Right kidney (tissue), 1 donor: Measurements from ENCODE around the gene CPNE4.
"Not testable (repeated sequence)": the region's sequence is repeated elsewhere in the genome, so short reads cannot be mapped to it uniquely, and the experiment has no call there.

Source experiments
- DNase-seq: peaks from one replicate; pipeline ENCODE4 v3.0.0-alpha.2; 2016

Gene CPNE4

DNA sequence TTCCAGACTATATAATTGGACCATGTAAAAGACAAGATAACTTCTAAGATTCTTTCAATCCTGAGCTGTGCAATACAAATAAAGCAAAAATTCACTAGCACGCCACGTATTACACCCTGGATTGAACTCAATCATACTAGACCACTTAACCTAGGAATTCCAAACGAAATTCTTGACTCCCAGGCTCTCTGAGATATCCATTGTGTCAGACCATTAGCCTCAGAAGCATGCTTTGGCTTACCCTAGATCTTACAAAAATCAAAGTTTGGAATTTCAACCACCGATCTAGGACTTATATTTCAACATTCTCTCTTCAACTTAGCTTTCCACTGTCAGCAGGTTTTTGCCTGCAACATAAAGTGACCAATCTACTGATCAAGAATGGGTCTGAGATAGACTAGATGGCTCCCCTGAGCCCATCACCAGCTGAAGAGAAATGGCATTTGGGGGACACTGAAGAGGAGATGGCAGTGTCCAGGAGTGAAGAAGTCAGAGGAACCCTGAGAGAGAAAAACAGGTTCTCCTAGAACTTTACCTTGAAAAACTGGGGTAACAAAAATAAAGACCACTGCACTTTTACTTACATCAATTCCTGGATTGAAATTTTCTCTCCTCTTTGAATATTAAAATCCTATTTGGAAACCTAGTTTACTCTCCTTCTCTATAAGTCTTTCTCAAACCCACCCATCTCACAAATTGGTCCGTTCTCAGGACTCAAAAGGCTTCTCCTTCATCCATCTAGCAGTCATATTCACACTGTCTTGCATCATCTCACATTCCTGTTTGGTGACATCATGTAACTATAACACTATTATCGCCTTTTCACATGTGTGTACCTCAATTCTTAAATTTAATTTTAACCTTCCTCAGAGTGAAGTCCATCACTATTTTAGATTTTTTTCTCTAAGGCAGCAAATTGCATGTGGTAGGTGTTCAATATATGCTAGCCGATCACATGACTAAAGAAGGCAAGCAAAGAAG, 18.5 kb downstream of the CPNE4 start:
- DNase-seq = no peak

GRCh38 chr3:132014105-132014504, 20.7 kb downstream of the CPNE4 start:
- no peak for DNase-seq

DNA sequence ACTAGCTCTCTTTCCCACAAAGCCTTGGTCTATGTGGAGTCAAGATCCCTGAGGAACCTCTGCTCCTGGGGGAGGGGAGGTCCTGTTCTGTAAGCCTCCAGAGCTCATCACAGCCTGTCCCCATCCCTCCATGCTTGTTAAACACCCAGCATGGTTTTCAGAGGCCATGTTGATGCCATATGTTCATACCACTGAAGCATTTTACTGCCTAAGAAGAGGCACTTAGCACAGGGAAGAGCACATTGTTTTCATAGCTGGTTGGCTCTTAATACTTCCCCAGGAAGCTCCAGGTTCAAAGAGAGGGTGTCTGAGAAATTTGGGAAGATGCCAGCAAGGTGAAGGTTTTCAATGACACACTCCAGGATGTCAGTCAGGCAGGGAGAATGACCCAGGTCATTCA, 25.6 kb downstream of the CPNE4 start:
- DNase-seq = no peak

DNA sequence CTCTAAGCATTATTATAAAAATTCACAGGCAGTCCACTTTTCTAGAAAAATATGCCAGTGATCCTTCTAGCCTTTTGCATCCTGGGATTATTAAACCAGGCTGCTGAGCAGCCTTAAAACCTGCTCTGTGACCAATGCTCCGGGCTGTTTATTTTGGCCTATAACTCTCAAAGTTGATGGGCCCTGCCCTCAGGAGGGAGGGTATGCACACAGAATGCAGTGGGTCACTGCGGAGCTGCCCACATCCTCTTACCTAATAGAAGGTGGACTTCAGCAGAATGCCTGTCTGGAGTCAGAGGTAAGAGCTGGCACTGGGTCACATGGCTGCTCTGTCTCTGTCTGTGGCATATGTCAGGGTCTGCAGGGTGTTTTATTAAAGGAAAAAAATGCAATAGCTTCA, 26.0 kb downstream of the CPNE4 start:
- no peak for DNase-seq

DNA sequence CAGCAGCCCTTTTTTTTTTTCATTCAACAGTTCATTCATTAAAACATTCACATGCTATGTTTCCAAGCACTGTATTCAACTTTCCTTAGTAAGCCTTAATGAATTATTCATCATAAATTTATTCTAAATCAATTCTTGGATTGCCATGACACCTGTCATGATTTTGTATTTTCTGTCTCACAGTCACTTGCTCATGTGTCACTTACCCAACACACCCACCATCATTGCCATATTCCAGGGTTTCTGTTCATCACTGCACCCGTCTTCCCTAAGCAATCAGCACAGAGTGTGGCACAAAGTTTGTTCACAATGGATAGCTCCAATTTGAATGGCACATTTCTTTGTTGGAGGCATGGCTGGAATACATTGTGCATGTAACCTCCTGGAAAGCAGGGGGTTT, 27.2 kb downstream of the CPNE4 start:
- no peak for DNase-seq

DNA sequence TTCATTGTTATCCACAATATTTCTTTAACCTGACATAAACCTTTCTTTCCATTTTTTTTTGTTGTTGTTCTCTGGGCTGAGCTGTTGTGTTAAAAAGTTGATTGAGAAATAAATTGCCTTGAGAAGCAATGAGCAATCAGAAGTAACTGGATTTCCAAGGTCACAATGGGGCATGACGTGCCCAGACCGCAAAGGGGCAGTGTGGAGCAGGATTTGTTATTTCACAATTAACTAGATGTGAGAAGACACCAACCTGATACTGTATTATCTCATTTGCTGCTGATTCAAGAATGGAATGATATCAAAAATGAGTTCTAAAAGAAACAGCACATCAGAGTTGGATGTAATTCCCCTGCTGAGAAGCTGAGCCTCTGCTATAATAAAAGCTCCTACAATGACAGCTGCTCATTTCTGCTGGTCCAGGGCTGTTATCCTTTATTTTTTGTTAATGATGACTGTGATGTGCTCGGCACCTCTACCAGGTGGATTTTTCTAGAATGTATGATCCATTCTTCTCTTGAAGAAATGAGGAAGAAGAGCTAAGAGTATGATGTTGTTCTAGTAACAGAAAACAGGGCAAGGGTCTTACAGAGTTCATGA, 28.1 kb downstream of the CPNE4 start:
- no peak for DNase-seq

DNA sequence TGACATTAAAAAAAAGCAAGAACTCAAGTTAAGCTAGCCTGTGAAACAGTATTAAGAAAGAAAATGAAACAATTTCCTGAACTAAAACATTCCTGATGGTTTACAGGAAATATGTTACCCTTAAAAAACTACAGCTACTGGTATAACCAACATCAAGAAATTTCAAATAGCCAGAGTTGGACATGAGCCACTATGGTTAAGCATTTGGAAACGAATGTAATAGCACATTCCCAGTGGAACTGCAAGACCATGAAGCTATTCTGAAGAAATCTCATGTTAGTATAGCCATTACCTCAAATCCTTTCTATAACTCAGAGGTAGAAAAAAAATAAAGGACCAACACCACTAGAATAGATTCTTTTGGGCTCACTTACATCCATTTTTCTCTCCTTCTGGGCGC, 30.2 kb downstream of the CPNE4 start:
- DNase-seq = no peak

DNA sequence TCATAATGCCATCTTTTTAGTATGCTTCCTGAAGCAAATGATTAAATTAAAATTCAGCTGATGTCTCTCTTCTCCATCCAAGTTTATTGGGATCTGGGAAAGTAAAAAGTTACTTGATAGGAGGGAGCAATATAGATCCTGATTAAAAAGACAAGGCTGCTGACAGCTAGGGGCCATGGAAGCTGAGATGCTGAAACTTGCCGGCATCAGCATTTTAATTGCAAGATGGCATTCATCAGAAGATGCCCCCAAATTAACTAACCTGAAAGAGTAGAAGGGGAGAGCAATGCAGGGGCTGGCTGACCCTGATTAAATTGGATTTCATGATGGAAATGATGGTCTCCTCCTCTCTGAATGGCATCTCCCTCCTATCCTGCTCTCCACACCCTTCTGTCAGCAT, 31.1 kb downstream of the CPNE4 start:
- DNase-seq = no peak

- no peak for DNase-seq
Observed at GRCh38 chr3:132001999-132002398, 32.8 kb downstream of the CPNE4 start.

DNA sequence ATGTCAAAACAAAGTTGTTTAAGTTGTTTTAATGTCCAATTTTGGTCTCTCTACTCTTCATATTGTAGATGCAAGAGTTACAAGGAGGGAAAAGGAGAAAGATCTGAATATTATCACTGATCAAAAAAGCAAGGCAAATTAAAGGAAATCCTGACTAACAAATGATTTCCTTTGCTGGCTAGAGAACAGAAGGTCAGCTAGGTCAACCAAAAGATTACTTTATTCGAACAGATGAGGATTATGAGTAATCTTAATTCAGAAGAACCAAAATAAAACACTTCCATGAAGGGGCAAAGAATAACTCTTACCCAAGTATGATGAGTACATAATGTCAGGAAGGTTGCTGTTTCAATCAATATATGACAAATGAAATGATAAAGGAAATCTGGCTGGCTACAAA, 33.8 kb downstream of the CPNE4 start:
- no peak for DNase-seq

DNA sequence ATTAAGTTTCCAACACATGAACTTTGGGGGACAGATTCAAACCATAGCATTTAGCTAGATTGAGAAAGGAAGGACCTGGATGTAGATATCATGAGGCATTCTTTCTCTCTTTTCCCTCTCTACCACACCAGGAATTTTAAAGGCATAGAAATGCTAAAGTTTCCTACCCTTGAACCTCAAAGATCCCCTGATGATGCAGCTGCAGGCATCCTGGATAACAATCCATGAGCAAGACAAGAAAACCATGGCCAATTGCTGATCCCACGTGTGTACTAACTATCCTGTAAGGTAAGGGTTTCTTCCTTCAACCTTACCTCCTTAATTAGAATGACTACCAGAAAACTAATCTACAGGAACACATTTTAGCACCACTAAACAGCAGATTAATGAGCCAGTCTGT, 36.8 kb downstream of the CPNE4 start:
- no peak for DNase-seq

DNA sequence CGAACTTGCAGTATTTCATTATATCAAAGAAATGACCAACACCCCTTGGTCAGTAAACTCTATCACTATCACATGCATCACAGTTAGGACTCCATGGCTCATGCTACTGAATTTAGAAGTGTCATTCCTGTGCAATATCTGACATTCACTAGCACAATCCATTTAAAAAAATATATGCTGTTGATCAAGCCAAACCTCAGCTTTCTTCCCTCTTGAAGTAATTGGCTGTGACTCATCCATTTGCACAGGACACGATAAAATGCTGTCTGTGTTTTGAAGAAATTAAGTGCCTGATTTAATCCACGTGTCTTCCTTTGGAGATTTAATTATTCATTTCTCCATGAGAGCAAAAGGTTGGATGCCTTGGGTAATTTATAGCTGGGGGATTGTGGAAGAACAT, 38.9 kb downstream of the CPNE4 start:
- no peak for DNase-seq

DNA sequence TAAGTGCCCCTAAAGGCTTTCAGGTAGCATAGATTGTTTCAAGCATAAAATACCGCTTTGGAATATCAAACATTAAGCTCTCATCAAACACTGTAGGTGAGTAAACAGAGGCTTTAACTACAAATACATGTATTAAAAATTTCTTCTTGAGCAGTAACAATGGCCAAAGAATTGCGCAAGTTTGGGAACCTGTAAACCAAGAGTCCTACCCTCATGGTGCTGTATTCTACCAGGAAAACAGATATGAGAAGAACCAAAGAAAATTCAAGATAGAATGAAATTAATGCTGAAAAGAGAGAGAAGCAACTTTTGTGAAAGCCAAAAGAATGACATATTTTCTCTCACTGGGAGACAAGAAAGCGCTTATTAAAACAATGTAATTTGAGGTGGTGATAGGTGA, 45.5 kb downstream of the CPNE4 start:
- DNase-seq = no peak

DNA sequence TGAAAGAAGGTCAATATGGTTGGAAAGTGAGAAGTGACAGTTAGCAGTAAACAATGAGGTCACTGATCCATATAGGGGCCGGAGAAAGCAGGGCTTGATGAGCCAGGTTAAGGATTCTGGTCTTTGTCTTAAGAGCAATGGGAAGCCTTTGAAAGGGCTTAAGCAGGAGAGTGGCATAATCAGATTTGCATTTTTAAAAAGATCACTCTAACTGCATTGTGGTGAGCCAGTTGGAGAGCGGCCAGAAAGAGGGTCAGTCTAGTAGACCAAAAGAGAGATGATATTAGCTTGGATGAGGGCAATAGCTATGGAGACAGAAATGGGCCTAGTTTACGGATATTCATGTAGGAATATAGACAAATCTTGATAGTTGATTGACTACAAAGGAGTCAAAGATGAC, 46.6 kb downstream of the CPNE4 start:
- no peak for DNase-seq

GRCh38 chr3:131983689-131984088, 51.1 kb downstream of the CPNE4 start:
- DNase-seq = no peak

- DNase-seq = no peak
Observed at GRCh38 chr3:131981323-131981722, 53.5 kb downstream of the CPNE4 start.

- no peak for DNase-seq
Observed at GRCh38 chr3:131976448-131976847, 58.4 kb downstream of the CPNE4 start.

DNA sequence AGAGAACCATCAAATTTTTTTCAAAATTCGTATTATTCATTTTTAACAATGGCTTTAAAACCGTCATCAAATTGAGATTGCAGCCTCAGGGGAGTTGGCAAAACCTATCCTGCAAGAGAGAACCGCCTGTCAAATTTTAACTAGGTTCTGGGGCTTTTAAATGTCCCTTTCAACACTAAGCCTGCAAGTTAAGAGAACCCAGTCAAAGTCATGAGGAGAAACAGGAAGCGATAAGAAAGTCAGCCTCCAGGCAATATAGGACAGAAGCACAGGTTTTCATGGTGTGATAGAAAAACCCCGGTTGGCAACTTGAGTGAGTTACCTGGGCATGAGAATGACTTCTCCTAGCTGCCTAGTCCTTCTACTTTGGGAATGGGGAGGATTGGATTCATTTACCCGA, 59.8 kb downstream of the CPNE4 start:
- DNase-seq = no peak

GRCh38 chr3:131973731-131974130, 61.1 kb downstream of the CPNE4 start:
- no peak for DNase-seq

GRCh38 chr3:131972550-131972949, 62.3 kb downstream of the CPNE4 start:
- no peak for DNase-seq

DNA sequence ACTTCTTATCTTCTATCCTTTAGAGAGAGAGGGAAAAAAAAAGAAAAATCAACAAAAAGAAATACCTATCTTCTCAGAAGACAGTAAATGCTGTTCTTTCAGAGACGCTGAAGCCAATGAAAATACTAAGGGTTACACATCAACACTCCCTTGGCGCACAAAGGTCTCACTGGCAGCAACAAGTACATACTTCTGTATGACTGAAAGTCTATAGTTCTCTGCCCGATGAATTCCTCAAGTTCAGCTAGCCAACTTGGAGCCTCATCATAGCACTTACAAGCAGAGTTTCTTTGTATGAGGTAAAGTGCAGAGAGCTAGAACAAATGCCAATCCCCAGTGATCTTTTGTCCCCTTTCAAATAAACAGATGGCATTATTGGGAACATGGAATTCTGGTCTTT, 62.7 kb downstream of the CPNE4 start:
- no peak for DNase-seq

- not testable (repeated sequence) for DNase-seq
Observed at GRCh38 chr3:131963442-131963841, 71.4 kb downstream of the CPNE4 start.

- DNase-seq = no peak
Observed at GRCh38 chr3:131962982-131963381, 71.8 kb downstream of the CPNE4 start.

- DNase-seq = no peak
Observed at GRCh38 chr3:131960324-131960723, 74.5 kb downstream of the CPNE4 start.
